SW480 (cell line): Measurements from ENCODE around the gene C1QTNF9B.
"Not testable (repeated sequence)": the region's sequence is repeated elsewhere in the genome, so short reads cannot be mapped to it uniquely, and the experiment has no call there.

Experiments used
- DNase-seq: peaks from one replicate; pipeline ENCODE4 v3.0.0-alpha.2; 2016; ENCODE audit warnings: low spot score

The C1QTNF9B gene

GRCh38 chr13:23897452-23897919 is at the start of gene C1QTNF9B:
C1QTNF9B (minus strand) TSS chr13:23897502.
- DNase-seq: not testable (repeated sequence)

DNA sequence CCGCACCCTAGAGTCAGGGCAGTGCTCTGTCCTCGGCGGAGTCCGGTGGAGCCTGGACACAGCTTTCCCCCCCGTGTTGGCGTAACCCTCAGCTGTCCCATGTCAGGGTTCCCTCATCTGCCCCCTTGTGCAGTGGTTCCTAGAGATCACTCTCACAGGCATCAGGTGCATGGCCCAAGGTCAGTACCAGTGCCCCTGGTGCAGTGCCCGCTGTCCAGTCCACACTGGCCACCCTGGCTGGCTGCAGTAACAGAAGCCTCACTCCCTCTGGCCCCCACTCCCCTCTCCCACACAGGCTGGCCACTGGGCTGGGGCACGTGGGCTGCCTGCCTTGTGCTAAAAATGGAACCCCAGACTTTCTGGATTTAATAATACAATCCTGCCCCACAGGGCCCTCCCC is 49.6 kb upstream of the C1QTNF9B start:
- DNase-seq: no peak

DNA sequence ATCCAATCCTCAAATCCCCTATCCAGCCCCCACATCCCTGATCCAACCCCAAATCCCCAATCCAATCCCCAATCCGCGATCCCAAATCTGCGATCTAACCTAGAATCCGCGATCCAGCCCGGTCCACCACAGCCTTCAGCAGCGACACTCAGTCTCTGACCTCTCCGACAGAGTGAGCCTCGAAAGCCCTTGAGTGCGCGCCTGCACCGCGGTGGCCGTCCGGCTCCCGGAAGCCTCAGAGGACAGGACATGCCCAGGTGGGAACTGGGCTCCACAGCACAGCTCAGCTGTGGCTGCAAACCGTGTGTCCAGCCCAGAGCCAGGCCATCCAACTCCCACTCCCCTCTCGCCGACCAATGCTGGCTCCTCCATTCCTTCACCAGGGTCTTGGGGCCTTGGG is 48.8 kb upstream of the C1QTNF9B start:
- no peak for DNase-seq

- DNase-seq: no peak
Observed at GRCh38 chr13:23945612-23946011, 48.3 kb upstream of the C1QTNF9B start.

- no peak for DNase-seq
Observed at GRCh38 chr13:23941211-23941610, 43.9 kb upstream of the C1QTNF9B start.

DNA sequence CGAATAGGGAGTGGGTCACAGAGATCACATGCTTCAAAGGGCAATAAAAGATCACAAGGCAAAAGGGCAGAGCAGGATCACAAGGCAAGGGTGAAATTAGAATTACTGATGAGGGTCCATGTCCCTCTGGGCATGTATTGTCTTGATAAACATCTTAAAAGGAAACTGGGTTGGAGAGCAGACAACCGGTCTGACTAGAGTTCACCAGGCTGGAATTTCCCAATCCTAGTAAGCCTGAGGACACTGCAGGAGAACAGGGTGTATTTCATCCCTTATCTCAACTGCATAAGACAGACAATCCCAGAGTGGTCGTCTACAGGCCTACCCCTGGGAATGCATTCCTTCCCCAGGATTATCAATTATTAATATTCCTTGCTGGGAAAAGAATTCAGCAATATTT is 42.4 kb upstream of the C1QTNF9B start:
- DNase-seq: not testable (repeated sequence)

GRCh38 chr13:23934520-23934919 is 37.2 kb upstream of the C1QTNF9B start:
- no peak for DNase-seq

GRCh38 chr13:23928985-23929384 is 31.7 kb upstream of the C1QTNF9B start:
- peak; percentile 46 for DNase-seq

DNA sequence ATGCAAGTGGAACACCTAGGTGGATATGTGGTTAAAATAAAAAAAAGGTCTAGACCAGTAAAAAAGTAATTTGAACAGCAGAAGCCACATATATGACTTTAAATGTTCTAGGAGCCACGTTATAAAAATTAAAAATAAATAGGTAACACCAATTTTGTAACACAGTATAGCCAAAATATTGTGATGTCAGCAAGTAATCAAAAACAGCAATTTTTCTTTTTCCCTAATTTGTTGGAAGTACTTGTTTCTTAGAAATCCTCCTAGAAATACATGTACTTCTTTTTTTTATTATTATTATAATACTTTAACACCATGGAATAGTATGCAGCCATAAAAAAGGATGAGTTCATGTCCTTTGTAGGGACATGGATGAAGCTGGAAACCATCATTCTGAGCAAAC is 25.7 kb upstream of the C1QTNF9B start:
- no peak for DNase-seq

GRCh38 chr13:23922005-23922932 is 25.0 kb upstream of the C1QTNF9B start:
- DNase-seq: no peak

- DNase-seq: peak; percentile 59
Observed at GRCh38 chr13:23921451-23921888, 24.2 kb upstream of the C1QTNF9B start.

DNA sequence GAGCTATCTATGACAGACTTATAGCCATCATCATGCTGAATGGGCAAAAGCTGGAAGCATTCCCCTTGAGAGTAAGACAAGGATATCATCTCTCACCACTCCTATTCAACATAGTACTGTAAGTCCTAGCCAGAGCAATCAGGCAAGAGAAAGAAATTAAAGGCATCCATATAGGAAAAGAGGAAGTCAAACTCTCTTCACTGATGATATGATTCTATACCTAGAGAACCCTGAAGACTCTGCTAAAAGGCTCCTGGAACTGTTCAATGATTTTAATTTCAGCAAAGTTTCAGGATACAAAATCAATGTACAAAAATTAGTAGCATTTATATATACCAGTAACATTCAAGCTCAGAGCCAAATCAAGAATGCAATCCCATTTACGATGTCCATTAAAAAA is 21.7 kb upstream of the C1QTNF9B start:
- no peak for DNase-seq

DNA sequence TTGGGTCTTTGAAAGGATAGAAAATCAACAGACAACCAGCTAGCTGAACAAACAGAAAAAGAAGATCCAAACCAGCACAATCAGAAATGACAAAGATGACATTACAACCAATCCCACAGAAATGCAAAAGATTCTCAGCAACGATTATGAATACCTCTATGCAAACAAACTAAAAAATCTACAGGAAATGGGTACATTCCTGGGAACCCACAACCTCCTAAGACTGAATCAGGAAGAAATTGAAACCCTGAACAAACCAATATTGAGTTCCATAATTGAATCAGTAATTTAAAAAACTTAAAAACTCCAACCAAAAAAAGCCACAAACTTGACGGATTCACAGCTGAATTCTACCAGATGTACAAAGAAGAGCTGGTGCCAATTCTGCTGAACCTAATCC is 20.9 kb upstream of the C1QTNF9B start:
- DNase-seq: no peak

- DNase-seq: no peak
Observed at GRCh38 chr13:23915308-23915707, 18.0 kb upstream of the C1QTNF9B start.

- no peak for DNase-seq
Observed at GRCh38 chr13:23912469-23912868, 15.2 kb upstream of the C1QTNF9B start.

DNA sequence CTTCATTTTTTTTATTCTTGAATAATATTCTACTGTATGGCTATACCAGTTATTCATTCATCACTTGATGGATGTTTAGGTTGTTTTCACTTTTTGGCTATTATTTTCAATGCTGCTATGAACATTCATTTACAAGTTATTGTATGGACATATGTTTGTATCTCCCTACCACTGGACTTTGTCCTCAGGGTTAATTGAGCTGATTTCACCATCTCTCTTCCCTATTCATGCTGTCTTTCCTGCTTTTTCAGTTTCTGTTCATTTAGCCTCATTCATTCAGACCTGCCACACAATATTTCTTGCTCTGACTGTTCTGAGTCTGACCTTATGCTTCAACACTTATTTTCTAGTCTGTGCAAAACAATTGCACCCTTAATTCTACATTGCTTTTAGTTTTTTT is 12.3 kb upstream of the C1QTNF9B start:
- no peak for DNase-seq

DNA sequence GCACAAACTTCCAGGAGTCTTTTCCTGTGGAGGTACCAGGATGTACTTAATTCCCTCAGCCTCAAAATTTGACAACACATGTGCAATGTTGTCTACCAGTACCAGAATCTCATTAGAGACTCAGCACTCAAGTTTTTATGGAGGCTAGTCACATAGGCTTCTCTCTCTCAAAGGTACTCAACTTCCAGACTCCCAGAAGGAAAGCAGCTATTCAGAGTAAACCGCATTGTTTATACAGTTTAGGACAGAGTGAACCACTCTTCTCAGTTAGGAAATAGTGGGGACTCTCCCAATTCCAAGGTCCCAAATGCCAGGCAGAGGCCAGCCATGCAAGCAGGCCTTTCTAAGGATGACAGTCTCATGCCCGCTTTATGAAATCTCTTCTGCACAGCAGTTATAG is 8.5 kb upstream of the C1QTNF9B start:
- DNase-seq: no peak

DNA sequence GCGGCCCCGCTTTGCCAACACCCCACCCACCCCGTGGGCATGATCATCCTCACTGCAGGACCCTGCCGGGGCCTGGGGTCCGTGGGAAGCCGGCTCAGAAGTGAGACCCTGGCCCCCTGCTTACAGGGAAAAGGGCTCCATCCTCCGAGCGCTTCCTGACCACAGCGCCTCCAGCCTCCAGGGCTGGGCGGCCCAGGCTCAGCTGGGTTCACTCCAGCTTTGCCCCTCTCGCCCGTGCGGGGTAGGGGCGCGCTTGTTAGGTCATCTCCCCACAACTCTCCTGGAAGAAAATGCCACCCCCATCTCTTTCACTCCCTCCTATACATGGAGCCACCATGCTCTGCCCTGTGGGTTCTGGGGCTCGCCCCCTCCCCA is 6.6 kb upstream of the C1QTNF9B start:
- DNase-seq: no peak

- no peak for DNase-seq
Observed at GRCh38 chr13:23902975-23903905, 5.9 kb upstream of the C1QTNF9B start.

DNA sequence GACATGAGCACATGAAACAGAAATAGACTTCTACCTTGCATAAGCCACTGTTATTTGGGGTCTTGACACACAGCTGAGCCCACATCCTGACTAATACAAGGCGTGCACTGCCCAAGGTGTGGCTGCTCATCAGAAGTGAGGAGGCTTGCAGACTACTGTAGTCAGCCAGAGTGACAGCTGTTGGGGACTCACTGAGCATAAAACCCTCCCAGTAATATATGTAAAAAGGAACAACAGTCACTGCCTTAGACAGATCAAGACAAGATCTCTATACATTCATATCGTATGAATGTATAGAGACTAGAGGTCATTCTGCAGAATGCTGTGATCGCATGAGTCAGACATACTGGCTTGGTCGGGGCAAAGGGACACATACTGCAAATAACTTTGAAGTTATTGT is 4.1 kb upstream of the C1QTNF9B start:
- peak; percentile 21 for DNase-seq

DNA sequence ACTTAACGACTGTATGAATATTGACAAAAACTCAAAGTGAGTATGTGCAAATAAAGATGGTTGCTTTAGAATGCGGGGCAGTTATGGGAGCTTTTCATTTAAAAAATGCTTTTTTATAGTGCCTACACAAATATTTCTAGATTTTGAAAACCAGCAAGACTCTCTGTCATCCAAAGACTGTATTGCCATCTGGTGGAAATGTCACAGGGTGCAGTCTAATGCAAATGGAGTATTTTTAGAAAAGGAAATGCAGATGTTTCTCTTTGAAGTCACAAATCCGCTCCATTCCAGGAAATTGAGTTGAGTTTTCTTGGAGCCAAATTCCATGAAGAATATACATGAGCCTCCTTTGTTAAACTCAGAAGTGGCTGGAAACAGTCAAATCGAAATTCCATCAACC is 2.3 kb upstream of the C1QTNF9B start:
- no peak for DNase-seq

DNA sequence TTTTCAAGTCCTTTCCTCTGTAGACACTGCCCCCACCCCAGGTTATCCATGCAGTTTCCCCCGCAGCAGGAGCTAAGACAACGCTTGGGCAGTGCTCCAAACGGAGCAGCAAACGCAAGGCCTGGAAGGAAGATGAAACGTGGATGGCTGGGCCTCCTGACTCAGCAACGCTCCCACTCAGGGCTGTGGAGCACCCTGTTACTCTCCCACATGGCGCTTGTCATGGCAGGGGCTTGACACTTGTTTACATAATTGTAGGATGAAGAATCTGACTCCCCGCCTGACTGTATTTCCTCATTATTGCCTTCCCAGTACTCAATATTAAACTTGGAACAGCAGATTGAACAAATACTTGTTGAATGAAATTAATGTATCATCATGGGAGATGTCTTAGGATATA is 799 bp upstream of the C1QTNF9B start:
- no peak for DNase-seq

GRCh38 chr13:23894746-23895145 is 2.6 kb downstream of the C1QTNF9B start:
- not testable (repeated sequence) for DNase-seq
